ENCODE data around the gene B3GNT3.
"Not testable (repeated sequence)": the region's sequence is repeated elsewhere in the genome, so short reads cannot be mapped to it uniquely, and the experiment has no call there.

DNA sequence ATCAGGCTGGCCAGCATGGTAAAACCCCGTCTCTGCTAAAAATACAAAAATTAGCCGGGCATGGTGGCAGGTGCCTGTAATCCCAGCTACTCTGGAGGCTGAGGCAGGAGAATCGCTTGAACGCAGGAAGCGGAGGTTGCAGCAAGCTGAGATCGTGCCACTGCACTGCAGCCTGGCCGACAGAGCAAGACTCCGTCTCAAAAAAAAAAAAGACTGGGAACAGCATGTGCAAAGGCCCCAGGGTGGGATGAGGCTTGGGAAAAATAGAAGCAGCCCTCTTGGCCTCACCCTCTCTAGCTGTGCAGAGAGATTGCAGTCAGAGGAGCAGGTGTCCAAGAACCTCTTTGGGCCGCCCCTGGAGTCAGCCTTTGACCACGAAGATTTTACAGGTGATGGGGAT, 17.1 kb upstream of the B3GNT3 start:
- TF ChIP-seq POLR2A, POLR2AphosphoS5 (IDR thresholded peaks at IDR 0.05): not testable (repeated sequence)
- TF ChIP-seq, protein P1, sequence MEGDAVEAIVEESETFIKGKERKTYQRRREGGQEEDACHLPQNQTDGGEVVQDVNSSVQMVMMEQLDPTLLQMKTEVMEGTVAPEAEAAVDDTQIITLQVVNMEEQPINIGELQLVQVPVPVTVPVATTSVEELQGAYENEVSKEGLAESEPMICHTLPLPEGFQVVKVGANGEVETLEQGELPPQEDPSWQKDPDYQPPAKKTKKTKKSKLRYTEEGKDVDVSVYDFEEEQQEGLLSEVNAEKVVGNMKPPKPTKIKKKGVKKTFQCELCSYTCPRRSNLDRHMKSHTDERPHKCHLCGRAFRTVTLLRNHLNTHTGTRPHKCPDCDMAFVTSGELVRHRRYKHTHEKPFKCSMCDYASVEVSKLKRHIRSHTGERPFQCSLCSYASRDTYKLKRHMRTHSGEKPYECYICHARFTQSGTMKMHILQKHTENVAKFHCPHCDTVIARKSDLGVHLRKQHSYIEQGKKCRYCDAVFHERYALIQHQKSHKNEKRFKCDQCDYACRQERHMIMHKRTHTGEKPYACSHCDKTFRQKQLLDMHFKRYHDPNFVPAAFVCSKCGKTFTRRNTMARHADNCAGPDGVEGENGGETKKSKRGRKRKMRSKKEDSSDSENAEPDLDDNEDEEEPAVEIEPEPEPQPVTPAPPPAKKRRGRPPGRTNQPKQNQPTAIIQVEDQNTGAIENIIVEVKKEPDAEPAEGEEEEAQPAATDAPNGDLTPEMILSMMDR (IDR thresholded peaks at IDR 0.05): not testable (repeated sequence)
